BJ (cell line): ENCODE results near the gene ZSCAN5A. TPM values are rescaled to one million over a fixed set of nuclear protein-coding genes. Genes with fewer than 3 reads are reported as not detected.
"Not testable (repeated sequence)": the region's sequence is repeated elsewhere in the genome, so short reads cannot be mapped to it uniquely, and the experiment has no call there.

Experiments used
- CTCF ChIA-PET: fragments of 350-600 bp; formaldehyde crosslinking; extraction: SDS; loops from one replicate; lab custom pipeline; 2021; ENCODE audit warnings: antibody characterized with exemption, inconsistent platforms; lab: Yijun Ruan, JAX
- POLR2A ChIA-PET: fragments of 300-600 bp; sonication (Branson Sonifier 250); formaldehyde crosslinking; extraction: SDS; loops from one replicate; lab custom pipeline; 2021; ENCODE audit warnings: antibody characterized with exemption; lab: Charles Lee
- DNase-seq: peaks from one replicate; pipeline ENCODE4 v3.0.0-alpha.2; 2011; ENCODE audit warnings: low read depth
- H3K27me3 ChIP-seq: 2 replicates; pipeline ENCODE4 v1.6.0; 2011; ENCODE audit warnings: low read length; ENCODE audit not compliant: control insufficient read depth, insufficient read depth
- H3K36me3 ChIP-seq: 2 replicates; pipeline ENCODE4 v1.5.1; 2011; ENCODE audit warnings: low read length; ENCODE audit not compliant: control insufficient read depth, insufficient read depth
- H3K4me3 ChIP-seq: 2 replicates; pipeline ENCODE4 v1.5.1; 2011; ENCODE audit warnings: low read depth, mild to moderate bottlenecking, control low read depth, low read length
- CTCF ChIP-seq: IDR thresholded peaks from 2 replicates; pipeline ENCODE4 v1.5.1; 2011; ENCODE audit warnings: low read depth, mild to moderate bottlenecking, control low read depth, inconsistent platforms, low read length, moderate library complexity; ENCODE audit not compliant: insufficient read depth
- polyA plus RNA-seq: library from polyadenylated mRNA; depleted of rRNA; stranded (reverse); fragments of >200 nt; gene quantifications from 2 replicates; pipeline ENCODE4 v1.2.3, GENCODE V29; 2011

The ZSCAN5A gene
- polyA plus RNA-seq, 1 experiment, result 4.0 TPM

GRCh38 chr19:56189785-56190184, 124.9 kb downstream of the ZSCAN5A start:
- no peak overlapping the region for H3K4me3 ChIP-seq
- no peak for TF ChIP-seq CTCF
- DNase-seq, result no peak
- H3K36me3 ChIP-seq, result no peaks in the 10 kb centered on the region
- CTCF ChIA-PET, result interaction anchor here (2.0 kb wide), 1 partner anchor 63 kb away, joined by 6 read pairs; no protein-coding TSS in a partner anchor
- POLR2A ChIA-PET, result no interaction called here
- H3K27me3 ChIP-seq, result no peaks in the 10 kb centered on the region

- ChIA-PET CTCF (interaction anchor here (0.6 to 12.9 kb wide), 5 partner anchors 75 to 1050 kb away, joined by 3 to 262 read pairs (median 4); no protein-coding TSS in a partner anchor), POLR2A (no interaction called here)
- H3K27me3 ChIP-seq, result no peaks in the 10 kb centered on the region
- H3K36me3 ChIP-seq, result no peaks in the 10 kb centered on the region
- TF ChIP-seq CTCF, result no peak
- no peak for DNase-seq
- H3K4me3 ChIP-seq, result no peak overlapping the region
Observed at GRCh38 chr19:56177564-56178243, 136.9 kb downstream of the ZSCAN5A start.

- H3K4me3 ChIP-seq, result no peak overlapping the region
- CTCF ChIA-PET, result interaction anchor here (3.7 to 12.9 kb wide), 2 partner anchors 98 to 111 kb away, joined by 18 to 262 read pairs; no protein-coding TSS in a partner anchor
- H3K27me3 ChIP-seq, result no peaks in the 10 kb centered on the region
- no peaks in the 10 kb centered on the region for H3K36me3 ChIP-seq
- no peak for TF ChIP-seq CTCF
- POLR2A ChIA-PET, result no interaction called here
- DNase-seq, result no peak
Observed at GRCh38 chr19:56176881-56177280, 137.8 kb downstream of the ZSCAN5A start.

GRCh38 chr19:56176310-56176709, 138.3 kb downstream of the ZSCAN5A start:
- DNase-seq, H3K36me3 ChIP-seq, POLR2A ChIA-PET, H3K4me3 ChIP-seq, H3K27me3 ChIP-seq: not testable (repeated sequence)
- CTCF ChIA-PET, result interaction anchor here (3.7 to 12.9 kb wide), 2 partner anchors 98 to 110 kb away, joined by 18 to 262 read pairs; no protein-coding TSS in a partner anchor

GRCh38 chr19:56175861-56176307, 138.8 kb downstream of the ZSCAN5A start, which contains the start of gene GALP:
GALP (plus strand) TSS chr19:56176008; CDS start chr19:56177109, 1,101 bp downstream.
- H3K4me3 ChIP-seq, POLR2A ChIA-PET, H3K36me3 ChIP-seq, H3K27me3 ChIP-seq, DNase-seq: not testable (repeated sequence)
- CTCF ChIA-PET, result interaction anchor here (3.7 to 12.9 kb wide), 2 partner anchors 97 to 110 kb away, joined by 18 to 262 read pairs; no protein-coding TSS in a partner anchor

- no peaks in the 10 kb centered on the region for H3K27me3 ChIP-seq
- no peak for DNase-seq
- no peak for TF ChIP-seq CTCF
- no peaks in the 10 kb centered on the region for H3K36me3 ChIP-seq
- ChIA-PET POLR2A (no interaction called here), CTCF (interaction anchor here (12.9 kb wide), 1 partner anchor 96 kb away, joined by 262 read pairs; no protein-coding TSS in a partner anchor)
- no peak overlapping the region for H3K4me3 ChIP-seq
Observed at GRCh38 chr19:56174550-56174949, 140.1 kb downstream of the ZSCAN5A start.
